Right atrium auricular region (tissue), 2 donors: ENCODE results near the gene ORC6. TPM values are rescaled to one million over a fixed set of nuclear protein-coding genes. Genes with fewer than 3 reads are reported as not detected.

Experiments
- DNase-seq: peaks from one replicate; pipeline ENCODE4 v3.0.0-alpha.2; 2019; ENCODE audit warnings: low spot score
- H3K27ac ChIP-seq, 2 donors: fragments of 200-600 bp; sonication (generic); 1 replicate in 1 of 2; 2 replicates in 1 of 2; pipeline ENCODE4 v1.5.1; 2016 to 2019
- H3K27me3 ChIP-seq, 2 donors: fragments of 200-600 bp; sonication (generic); one replicate each; pipeline versions ENCODE4 v1.5.1 to v1.6.0; 2017 to 2019
- H3K36me3 ChIP-seq: fragments of 200-600 bp; sonication (generic); one replicate; pipeline ENCODE4 v1.5.1; 2016
- H3K4me1 ChIP-seq, 2 donors: fragments of 200-600 bp; sonication (generic); one replicate each; pipeline versions ENCODE4 v1.5.1 to v1.6.0; 2017 to 2019
- H3K4me3 ChIP-seq, 2 donors: fragments of 200-600 bp; sonication (generic); 1 replicate in 1 of 2; 2 replicates in 1 of 2; pipeline ENCODE4 v1.5.1; 2017 to 2019; ENCODE audit warnings: mild to moderate bottlenecking in 1 of 2, moderate library complexity in 1 of 2
- H3K9me3 ChIP-seq, 2 donors: fragments of 200-600 bp; sonication (generic); one replicate each; pipeline ENCODE4 v1.5.1; 2019
- CTCF ChIP-seq, 2 donors: fragments of 200-600 bp; sonication (generic); IDR thresholded peaks; one replicate each; pipeline ENCODE4 v1.5.1; 2019; ENCODE audit warnings: antibody characterized with exemption in 2 of 2
- total RNA-seq, 2 donors: library from RNA; depleted of rRNA; stranded (reverse); fragments of >200 nt; gene quantifications; one replicate each; pipeline ENCODE4 v1.1.0, GENCODE V29; 2016

Gene ORC6
- total RNA-seq, 2 donors from 2014 or later: 1.8 to 2.6 TPM

DNA sequence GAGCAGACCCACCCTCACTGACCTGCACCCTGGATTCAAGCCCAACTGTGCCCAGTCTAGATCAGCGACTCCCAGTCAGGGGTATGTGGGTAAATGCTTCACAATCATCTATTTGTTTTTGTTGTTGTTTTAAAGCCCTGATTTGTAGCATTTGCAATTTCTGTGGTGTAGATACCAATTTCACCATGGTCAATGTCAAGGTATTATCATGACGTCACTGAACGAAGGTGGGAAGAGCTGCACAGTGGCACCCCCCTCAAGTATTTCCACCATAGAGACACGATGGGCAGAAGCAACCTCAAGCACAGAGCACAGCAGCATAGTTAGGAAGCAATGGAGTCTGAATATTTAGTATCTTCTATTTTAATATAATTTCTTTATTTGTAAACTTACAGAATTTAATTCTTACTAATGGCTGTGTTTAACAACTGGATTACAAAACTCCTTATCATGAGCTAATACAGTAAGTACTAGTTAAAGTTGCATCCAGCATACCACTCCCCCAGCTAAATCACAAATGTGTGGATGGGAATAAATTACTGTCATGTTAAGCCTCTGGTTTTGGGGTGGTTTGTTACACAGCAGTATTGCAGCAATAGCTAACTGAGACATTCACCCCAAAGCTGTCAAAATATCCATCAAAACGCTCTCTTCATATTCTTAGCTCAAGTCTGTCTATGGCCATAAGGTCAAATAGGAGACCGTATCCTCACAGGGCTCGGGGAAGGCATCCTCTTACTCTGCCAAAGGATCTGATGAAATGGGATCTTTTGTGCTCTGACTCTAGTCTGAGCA lies 25.5 kb downstream of the ORC6 start:
- TF ChIP-seq CTCF (IDR thresholded peaks at IDR 0.05): no peak
- no peak overlapping the region for H3K4me3 ChIP-seq
- peak overlapping the region; percentile 74 to 76 for H3K27ac ChIP-seq
- no peak for DNase-seq
- no peaks in the 10 kb centered on the region for H3K27me3 ChIP-seq
- peaks cover 38% of the 10 kb centered on the region for H3K36me3 ChIP-seq
- H3K4me1 ChIP-seq: peaks cover 0 to 46% of the 10 kb centered on the region in 2 donors
- no peaks in the 10 kb centered on the region for H3K9me3 ChIP-seq

DNA sequence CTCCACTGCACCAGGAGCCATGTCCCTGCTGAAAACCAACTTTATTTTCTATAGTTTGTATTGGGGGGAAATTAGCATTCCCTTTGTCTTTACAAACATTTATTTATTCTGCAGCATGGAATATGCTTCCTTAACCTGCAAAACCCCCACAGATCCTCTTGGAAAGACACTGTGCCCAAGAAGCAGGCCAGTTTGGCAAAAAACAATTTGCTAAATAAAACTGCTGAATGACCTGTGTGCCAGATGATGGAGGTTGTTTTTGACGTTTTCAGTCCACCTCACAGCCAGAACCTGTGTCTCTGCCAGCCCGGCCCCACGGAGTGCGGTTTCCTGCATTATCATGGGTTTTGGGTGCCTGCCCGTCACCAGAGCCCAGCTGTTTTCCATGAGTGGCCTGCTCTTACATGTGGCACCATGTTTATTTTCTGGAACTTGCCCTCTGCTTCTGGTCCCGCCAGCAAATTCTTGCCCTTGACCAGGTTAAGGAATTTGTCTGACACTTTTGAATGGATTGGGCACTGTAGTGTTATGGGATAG lies 26.4 kb downstream of the ORC6 start:
- Histone ChIP-seq H3K9me3 (no peaks in the 10 kb centered on the region), H3K27ac (peak overlapping the region; percentile 74 to 76), H3K4me1 (peaks cover 0 to 46% of the 10 kb centered on the region in 2 donors), H3K27me3 (no peaks in the 10 kb centered on the region), H3K4me3 (no peak overlapping the region), H3K36me3 (peaks cover 40% of the 10 kb centered on the region)
- DNase-seq: no peak
- no peak for TF ChIP-seq CTCF (IDR thresholded peaks at IDR 0.05)

- no peaks in the 10 kb centered on the region for H3K9me3 ChIP-seq
- no peak for TF ChIP-seq CTCF (IDR thresholded peaks at IDR 0.05)
- H3K27me3 ChIP-seq: no peaks in the 10 kb centered on the region
- no peak overlapping the region for H3K4me3 ChIP-seq
- peaks cover 0 to 32% of the 10 kb centered on the region in 2 donors for H3K4me1 ChIP-seq
- H3K27ac ChIP-seq: peak overlapping the region in 1 of 2 donors; percentile 3
- peaks cover 50% of the 10 kb centered on the region for H3K36me3 ChIP-seq
- DNase-seq: no peak
Observed at GRCh38 chr16:46717692-46718091, 28.2 kb downstream of the ORC6 start.

- TF ChIP-seq CTCF (IDR thresholded peaks at IDR 0.05): no peak
- Histone ChIP-seq H3K4me1 (peaks cover 0 to 28% of the 10 kb centered on the region in 2 donors), H3K9me3 (no peaks in the 10 kb centered on the region), H3K4me3 (no peak overlapping the region), H3K27ac (no peak overlapping the region), H3K36me3 (peaks cover 54% of the 10 kb centered on the region), H3K27me3 (no peaks in the 10 kb centered on the region)
- DNase-seq: no peak
Observed at GRCh38 chr16:46718214-46718613, 28.8 kb downstream of the ORC6 start.

DNA sequence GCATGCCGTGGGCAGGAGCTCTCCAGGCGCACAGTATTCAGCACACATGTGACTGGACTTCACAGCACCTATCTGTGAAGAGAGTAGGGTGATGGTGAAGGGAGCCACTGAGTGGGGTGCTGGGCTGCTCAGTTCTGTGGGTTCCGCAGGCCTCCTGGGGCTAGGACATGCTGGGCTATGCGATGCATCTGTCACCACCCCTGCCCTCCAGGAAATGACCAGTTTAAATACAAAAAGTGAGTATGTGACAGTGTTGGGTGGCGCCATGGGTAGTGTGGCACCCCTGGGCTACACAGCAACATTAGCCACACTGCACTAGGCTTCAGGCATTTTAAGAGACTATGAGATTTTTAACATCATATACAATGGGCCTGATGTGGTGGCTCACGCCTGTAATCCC lies 30.1 kb downstream of the ORC6 start:
- no peak overlapping the region for H3K27ac ChIP-seq
- DNase-seq: no peak
- no peak overlapping the region for H3K4me3 ChIP-seq
- no peaks in the 10 kb centered on the region for H3K27me3 ChIP-seq
- H3K9me3 ChIP-seq: no peaks in the 10 kb centered on the region
- TF ChIP-seq CTCF (IDR thresholded peaks at IDR 0.05): no peak
- peaks cover 66% of the 10 kb centered on the region for H3K36me3 ChIP-seq
- H3K4me1 ChIP-seq: peaks cover 0 to 18% of the 10 kb centered on the region in 2 donors
